OCI-LY1 (cell line): ENCODE data around the gene ZNF655.
"Not testable (repeated sequence)": the region's sequence is repeated elsewhere in the genome, so short reads cannot be mapped to it uniquely, and the experiment has no call there.

Experiments used
- H2AFZ ChIP-seq: fragments of 200-600 bp; sonication (generic), shearing (Covaris generic); 2 replicates; pipeline ENCODE4 v1.6.0; 2014; ENCODE audit warnings: antibody characterized with exemption, mild to moderate bottlenecking, low read length
- H3F3A ChIP-seq: fragments of 200-600 bp; sonication (generic), shearing (Covaris generic); 2 replicates; pipeline ENCODE4 v1.6.0; 2014; ENCODE audit warnings: mild to moderate bottlenecking, antibody characterized with exemption, low read length, moderate library complexity; ENCODE audit not compliant: insufficient read depth
- H3K27ac ChIP-seq: fragments of 200-600 bp; sonication (generic); 2 replicates; pipeline ENCODE4 v1.5.1; 2014; ENCODE audit warnings: low read length, mixed run types, mild to moderate bottlenecking, low read depth; ENCODE audit not compliant: poor library complexity, severe bottlenecking
- H3K27me3 ChIP-seq: fragments of 200-600 bp; sonication (generic); 2 replicates; pipeline ENCODE4 v1.6.0; 2014; ENCODE audit warnings: antibody characterized with exemption, mild to moderate bottlenecking, low read length, moderate library complexity; ENCODE audit not compliant: insufficient read depth
- H3K36me3 ChIP-seq: fragments of 200-600 bp; sonication (generic); 2 replicates; pipeline ENCODE4 v1.6.1; 2014; ENCODE audit warnings: mild to moderate bottlenecking, antibody characterized with exemption, low read length, moderate library complexity, mixed read lengths; ENCODE audit not compliant: insufficient read depth
- H3K4me1 ChIP-seq: fragments of 200-600 bp; sonication (generic); 2 replicates; pipeline ENCODE4 v1.5.1; 2014; ENCODE audit warnings: mild to moderate bottlenecking, low read length, moderate library complexity; ENCODE audit not compliant: insufficient read depth, severe bottlenecking
- H3K4me2 ChIP-seq: fragments of 200-600 bp; sonication (generic), shearing (Covaris generic); 2 replicates; pipeline ENCODE4 v1.6.1; 2014; ENCODE audit warnings: low read length
- H3K4me3 ChIP-seq: fragments of 200-600 bp; sonication (generic); 2 replicates; pipeline ENCODE4 v1.5.1; 2014; ENCODE audit warnings: low read length, low read depth, mild to moderate bottlenecking, mixed read lengths; ENCODE audit not compliant: poor library complexity, severe bottlenecking
- H3K79me2 ChIP-seq: fragments of 200-600 bp; shearing (Covaris generic); 2 replicates; pipeline ENCODE4 v1.6.1; 2016; ENCODE audit warnings: mixed run types, low read length, mixed read lengths; ENCODE audit not compliant: insufficient read depth
- H3K9ac ChIP-seq: fragments of 200-600 bp; sonication (generic), shearing (Covaris generic); 2 replicates; pipeline ENCODE4 v1.6.1; 2014; ENCODE audit warnings: mild to moderate bottlenecking, low read length, mixed read lengths
- H3K9me2 ChIP-seq: fragments of 200-600 bp; sonication (generic), shearing (Covaris generic); 2 replicates; pipeline ENCODE4 v1.6.1; 2014; ENCODE audit warnings: low read depth, mild to moderate bottlenecking, low read length, mixed read lengths
- H3K9me3 ChIP-seq: fragments of 200-600 bp; shearing (Covaris generic); 2 replicates; pipeline ENCODE4 v1.6.1; 2014; ENCODE audit warnings: low read length, mixed read lengths
- H4K20me1 ChIP-seq: fragments of 200-600 bp; sonication (generic), shearing (Covaris generic); 2 replicates; pipeline ENCODE4 v1.6.0; 2016; ENCODE audit warnings: mild to moderate bottlenecking, low read length; ENCODE audit not compliant: insufficient read depth
- CTCF ChIP-seq: fragments of 200-600 bp; sonication (generic), shearing (Covaris generic); IDR thresholded peaks from 2 replicates; pipeline ENCODE4 v1.5.1; 2017; ENCODE audit warnings: mild to moderate bottlenecking, antibody characterized with exemption, low read length, moderate library complexity, mixed read lengths
- EZH2 ChIP-seq: fragments of 200-600 bp; sonication (generic), shearing (Covaris generic); IDR thresholded peaks from 2 replicates; pipeline ENCODE4 v1.8.0; 2017; ENCODE audit warnings: borderline replicate concordance, mixed run types, mild to moderate bottlenecking, antibody characterized with exemption, low read length, moderate library complexity, mixed read lengths

The ZNF655 gene

GRCh38 chr7:99543081-99543671 lies 15.3 kb upstream of the ZNF655 start:
- no peak for TF ChIP-seq CTCF
- TF ChIP-seq EZH2 = no peak
- H3K9me3 ChIP-seq = peaks cover 31% of the 10 kb centered on the region
- H4K20me1 ChIP-seq = no peaks in the 10 kb centered on the region
- H2AFZ ChIP-seq = no peak overlapping the region
- H3K4me1 ChIP-seq = no peaks in the 10 kb centered on the region
- H3K9me2 ChIP-seq = no peaks in the 10 kb centered on the region
- H3K9ac ChIP-seq = no peak overlapping the region
- no peaks in the 10 kb centered on the region for H3K79me2 ChIP-seq
- no peak overlapping the region for H3K4me3 ChIP-seq
- H3K27me3 ChIP-seq = no peaks in the 10 kb centered on the region
- H3K36me3 ChIP-seq = peaks cover 12% of the 10 kb centered on the region
- peaks cover 4% of the 10 kb centered on the region; the same call in 1 of the 2 replicates for H3F3A ChIP-seq
- no peak overlapping the region for H3K27ac ChIP-seq
- H3K4me2 ChIP-seq = no peak overlapping the region

DNA sequence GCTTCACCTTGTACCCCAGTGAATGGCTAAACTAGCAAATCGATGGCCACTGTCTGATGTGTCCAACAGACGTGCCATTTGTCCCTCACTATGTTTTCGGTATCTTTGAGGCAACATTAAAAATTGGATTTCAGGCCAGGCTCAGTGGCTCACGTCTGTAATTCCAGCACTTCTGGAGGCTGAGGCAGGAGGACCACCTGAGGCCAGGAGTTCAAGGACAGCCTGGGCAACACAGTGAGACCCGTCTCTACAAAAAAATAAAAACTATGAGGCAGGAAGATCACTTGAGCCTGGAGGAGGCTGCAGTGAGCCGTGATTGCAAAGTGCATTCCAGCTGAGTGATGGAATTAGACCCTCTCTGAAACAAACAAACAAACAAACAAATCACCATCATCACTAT lies 14.5 kb upstream of the ZNF655 start:
- Histone ChIP-seq H2AFZ (no peak overlapping the region), H3K9me3 (peaks cover 32% of the 10 kb centered on the region), H3K4me2 (no peak overlapping the region), H3K36me3 (peaks cover 16% of the 10 kb centered on the region), H3K4me1 (no peaks in the 10 kb centered on the region), H3K4me3 (no peak overlapping the region), H4K20me1 (no peaks in the 10 kb centered on the region), H3K27me3 (no peaks in the 10 kb centered on the region), H3F3A (peaks cover 4% of the 10 kb centered on the region; the same call in 1 of the 2 replicates), H3K9ac (no peak overlapping the region), H3K9me2 (no peaks in the 10 kb centered on the region), H3K27ac (no peak overlapping the region), H3K79me2 (no peaks in the 10 kb centered on the region)
- TF ChIP-seq EZH2 = no peak
- TF ChIP-seq CTCF = no peak

DNA sequence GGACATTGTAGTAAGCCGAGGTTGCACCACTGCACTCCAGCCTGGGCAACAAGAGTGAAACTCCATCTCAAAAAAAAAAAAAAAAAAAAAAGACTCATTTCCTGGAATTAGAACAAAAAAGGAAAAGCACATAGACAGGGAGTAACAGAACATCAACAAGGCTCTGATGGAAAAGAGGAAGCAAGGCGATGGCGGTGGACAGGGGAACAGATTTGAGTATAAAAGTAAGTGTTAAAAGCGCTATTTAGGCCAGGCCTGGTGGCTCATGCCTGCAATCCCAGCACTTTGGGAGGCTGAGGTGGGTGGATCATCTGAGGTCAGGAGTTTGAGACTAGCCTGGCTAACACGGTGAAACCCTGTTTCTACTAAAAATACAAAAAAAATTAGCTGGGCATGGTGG lies 13.1 kb upstream of the ZNF655 start:
- H3K27me3 ChIP-seq, H3K79me2 ChIP-seq, H3K9me2 ChIP-seq, H2AFZ ChIP-seq, H3F3A ChIP-seq, H3K4me3 ChIP-seq, H3K27ac ChIP-seq, H3K4me1 ChIP-seq, H3K9ac ChIP-seq, H4K20me1 ChIP-seq, H3K4me2 ChIP-seq: not testable (repeated sequence)
- Histone ChIP-seq H3K9me3 (peaks cover 23% of the 10 kb centered on the region), H3K36me3 (peaks cover 17% of the 10 kb centered on the region)

DNA sequence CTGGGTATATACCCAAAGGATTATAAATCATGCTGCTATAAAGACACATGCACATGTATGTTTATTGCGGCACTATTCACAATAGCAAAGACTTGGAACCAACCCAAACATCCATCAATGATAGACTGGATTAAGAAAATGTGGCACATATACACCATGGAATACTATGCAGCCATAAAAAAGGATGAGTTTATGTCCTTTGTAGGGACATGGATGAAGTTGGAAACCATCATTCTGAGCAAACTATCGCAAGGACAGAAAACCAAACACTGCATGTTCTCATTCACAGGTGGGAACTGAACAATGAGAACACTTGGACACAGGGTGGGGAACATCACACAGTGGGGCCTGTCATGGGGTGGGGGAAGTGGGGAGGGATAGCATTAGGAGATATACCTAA lies 8.9 kb upstream of the ZNF655 start:
- peaks cover 18% of the 10 kb centered on the region for H3K4me1 ChIP-seq
- H3K27ac ChIP-seq, H3F3A ChIP-seq, H4K20me1 ChIP-seq, H3K79me2 ChIP-seq, H3K27me3 ChIP-seq, H2AFZ ChIP-seq, H3K9ac ChIP-seq, H3K9me2 ChIP-seq, H3K4me2 ChIP-seq, H3K9me3 ChIP-seq, H3K4me3 ChIP-seq: not testable (repeated sequence)
- peaks cover 31% of the 10 kb centered on the region for H3K36me3 ChIP-seq
